ENCODE data around the gene LECT2.

Gene LECT2

DNA sequence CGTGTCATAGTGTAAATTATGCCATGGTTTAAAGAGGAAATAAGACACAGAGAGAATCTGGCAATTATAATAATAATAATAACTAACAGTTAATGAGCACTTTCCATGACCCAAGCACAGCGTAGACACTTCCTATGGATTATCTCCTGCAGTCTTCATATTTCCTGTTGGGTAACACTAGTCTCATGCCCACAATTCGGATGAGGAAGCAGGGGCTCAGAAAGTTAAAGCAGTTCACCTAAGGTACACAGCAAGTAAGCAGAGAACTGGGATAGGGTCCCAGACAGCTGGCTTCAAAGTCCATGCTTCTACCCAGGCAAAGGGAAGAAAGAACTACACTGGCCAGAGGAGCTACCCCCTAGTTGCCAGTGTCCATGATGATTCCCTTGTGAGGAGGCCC lies 46.1 kb upstream of the LECT2 start:
- Histone ChIP-seq H3K27me3 (replicated peaks; ENCODE audit: insufficient read depth, low read length) (no peaks in the 10 kb centered on the region), H3K4me3 (ENCODE audit: low read length) (no peak overlapping the region), H3K4me1 (ENCODE audit: low read length) (no peaks in the 10 kb centered on the region), H3K79me2 (ENCODE audit: low read length) (no peaks in the 10 kb centered on the region), H3K36me3 (replicated peaks; ENCODE audit: insufficient read depth, low read length) (no peaks in the 10 kb centered on the region), H3F3A (ENCODE audit: insufficient read depth, low read length) (no peaks in the 10 kb centered on the region), H3K9me2 (replicated peaks; ENCODE audit: insufficient read depth, low read length) (no peaks in the 10 kb centered on the region), H3K4me2 (ENCODE audit: low read depth, low read length) (no peak overlapping the region), H4K20me1 (ENCODE audit: insufficient read depth, low read length) (no peaks in the 10 kb centered on the region), H3K9ac (ENCODE audit: low read length) (no peak overlapping the region), H3K27ac (ENCODE audit: low read length) (no peak overlapping the region), H2AFZ (ENCODE audit: low read length) (no peak overlapping the region), H3K9me3 (replicated peaks; ENCODE audit: insufficient read depth, low read length) (no peaks in the 10 kb centered on the region)
- DNase-seq, result no peak
- TF ChIP-seq, protein P1, sequence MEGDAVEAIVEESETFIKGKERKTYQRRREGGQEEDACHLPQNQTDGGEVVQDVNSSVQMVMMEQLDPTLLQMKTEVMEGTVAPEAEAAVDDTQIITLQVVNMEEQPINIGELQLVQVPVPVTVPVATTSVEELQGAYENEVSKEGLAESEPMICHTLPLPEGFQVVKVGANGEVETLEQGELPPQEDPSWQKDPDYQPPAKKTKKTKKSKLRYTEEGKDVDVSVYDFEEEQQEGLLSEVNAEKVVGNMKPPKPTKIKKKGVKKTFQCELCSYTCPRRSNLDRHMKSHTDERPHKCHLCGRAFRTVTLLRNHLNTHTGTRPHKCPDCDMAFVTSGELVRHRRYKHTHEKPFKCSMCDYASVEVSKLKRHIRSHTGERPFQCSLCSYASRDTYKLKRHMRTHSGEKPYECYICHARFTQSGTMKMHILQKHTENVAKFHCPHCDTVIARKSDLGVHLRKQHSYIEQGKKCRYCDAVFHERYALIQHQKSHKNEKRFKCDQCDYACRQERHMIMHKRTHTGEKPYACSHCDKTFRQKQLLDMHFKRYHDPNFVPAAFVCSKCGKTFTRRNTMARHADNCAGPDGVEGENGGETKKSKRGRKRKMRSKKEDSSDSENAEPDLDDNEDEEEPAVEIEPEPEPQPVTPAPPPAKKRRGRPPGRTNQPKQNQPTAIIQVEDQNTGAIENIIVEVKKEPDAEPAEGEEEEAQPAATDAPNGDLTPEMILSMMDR (IDR thresholded peaks at IDR 0.05; ENCODE audit: low read length), result no peak
- TF ChIP-seq EZH2 (optimal IDR thresholded peaks at IDR 0.05; ENCODE audit: low read depth, low read length) (no peak), EZH2phosphoT487 (IDR thresholded peaks at IDR 0.05; ENCODE audit: low read length) (no peak)

DNA sequence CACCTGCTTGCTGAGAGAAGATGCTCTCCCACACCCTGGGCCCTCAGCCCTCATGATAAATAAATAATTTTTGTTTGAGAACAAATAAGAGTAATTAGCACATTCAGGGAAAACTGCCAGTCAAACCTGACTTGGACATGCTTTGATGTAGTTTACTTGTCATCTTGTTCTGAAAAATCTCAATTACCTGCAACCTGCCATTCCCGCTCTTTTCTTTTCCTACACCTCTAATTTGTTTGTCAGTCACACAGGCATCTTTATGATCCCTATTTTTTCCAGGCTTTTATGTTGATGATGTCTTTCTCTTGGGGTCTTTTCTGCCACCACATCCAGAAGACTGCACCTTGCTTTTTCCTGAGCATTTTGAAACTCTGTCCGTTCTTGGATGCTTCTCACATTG lies 45.4 kb upstream of the LECT2 start:
- no peaks in the 10 kb centered on the region for H3K27me3 ChIP-seq (replicated peaks; ENCODE audit: insufficient read depth, low read length)
- no peak overlapping the region for H2AFZ ChIP-seq (ENCODE audit: low read length)
- H3K9me3 ChIP-seq (replicated peaks; ENCODE audit: insufficient read depth, low read length), result no peaks in the 10 kb centered on the region
- no peak for DNase-seq
- H3K4me3 ChIP-seq (ENCODE audit: low read length), result no peak overlapping the region
- H4K20me1 ChIP-seq (ENCODE audit: insufficient read depth, low read length), result no peaks in the 10 kb centered on the region
- H3K9ac ChIP-seq (ENCODE audit: low read length), result no peak overlapping the region
- TF ChIP-seq EZH2phosphoT487 (IDR thresholded peaks at IDR 0.05; ENCODE audit: low read length) (no peak), EZH2 (optimal IDR thresholded peaks at IDR 0.05; ENCODE audit: low read depth, low read length) (no peak)
- TF ChIP-seq, protein P1 (IDR thresholded peaks at IDR 0.05; ENCODE audit: low read length), result no peak
- no peaks in the 10 kb centered on the region for H3K9me2 ChIP-seq (replicated peaks; ENCODE audit: insufficient read depth, low read length)
- no peak overlapping the region for H3K27ac ChIP-seq (ENCODE audit: low read length)
- no peak overlapping the region for H3K4me2 ChIP-seq (ENCODE audit: low read depth, low read length)
- H3F3A ChIP-seq (ENCODE audit: insufficient read depth, low read length), result no peaks in the 10 kb centered on the region
- H3K36me3 ChIP-seq (replicated peaks; ENCODE audit: insufficient read depth, low read length), result no peaks in the 10 kb centered on the region
- no peaks in the 10 kb centered on the region for H3K79me2 ChIP-seq (ENCODE audit: low read length)
- no peaks in the 10 kb centered on the region for H3K4me1 ChIP-seq (ENCODE audit: low read length)

DNA sequence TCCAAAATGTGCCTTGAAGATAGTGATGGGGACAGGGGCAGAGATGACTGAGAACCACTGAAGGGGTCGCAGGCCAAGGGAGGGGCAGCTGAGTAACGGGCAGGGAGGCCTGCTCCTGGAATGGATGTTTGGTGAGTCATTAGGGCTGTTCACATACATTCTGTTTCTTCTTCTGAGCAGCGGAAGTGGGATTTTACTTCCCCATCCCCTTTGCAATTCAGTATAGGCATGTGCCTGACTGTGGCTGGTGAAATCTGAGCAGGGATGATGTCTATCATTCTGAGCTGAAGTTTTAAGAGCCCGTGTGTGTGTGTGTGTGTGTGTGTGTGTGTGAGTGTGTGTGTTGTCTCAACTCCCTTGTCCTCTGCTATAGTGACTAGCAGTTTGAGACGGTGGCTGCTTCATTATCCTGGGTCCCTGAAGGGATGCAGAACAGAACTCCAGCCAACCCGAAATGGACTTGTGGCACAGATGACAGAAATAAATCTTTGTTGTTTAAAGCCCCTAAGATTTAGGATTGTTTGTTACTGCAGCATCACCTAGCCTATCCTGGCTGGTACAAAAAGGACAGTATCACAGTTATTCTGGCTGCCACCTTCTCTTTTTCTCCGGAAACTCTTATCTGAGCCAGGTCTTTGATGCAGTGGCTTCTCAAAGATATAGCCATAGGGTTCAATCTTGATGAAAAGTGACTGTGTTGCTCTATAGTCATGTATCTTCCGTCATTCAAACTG lies 44.8 kb upstream of the LECT2 start:
- H4K20me1 ChIP-seq (ENCODE audit: insufficient read depth, low read length), result no peaks in the 10 kb centered on the region
- no peak overlapping the region for H2AFZ ChIP-seq (ENCODE audit: low read length)
- no peaks in the 10 kb centered on the region for H3K9me3 ChIP-seq (replicated peaks; ENCODE audit: insufficient read depth, low read length)
- H3K4me1 ChIP-seq (ENCODE audit: low read length), result no peaks in the 10 kb centered on the region
- no peaks in the 10 kb centered on the region for H3F3A ChIP-seq (ENCODE audit: insufficient read depth, low read length)
- no peaks in the 10 kb centered on the region for H3K79me2 ChIP-seq (ENCODE audit: low read length)
- no peak overlapping the region for H3K4me3 ChIP-seq (ENCODE audit: low read length)
- H3K4me2 ChIP-seq (ENCODE audit: low read depth, low read length), result no peak overlapping the region
- no peak overlapping the region for H3K9ac ChIP-seq (ENCODE audit: low read length)
- TF ChIP-seq EZH2phosphoT487 (IDR thresholded peaks at IDR 0.05; ENCODE audit: low read length), result no peak
- TF ChIP-seq EZH2 (optimal IDR thresholded peaks at IDR 0.05; ENCODE audit: low read depth, low read length), result no peak
- TF ChIP-seq, protein P1 (IDR thresholded peaks at IDR 0.05; ENCODE audit: low read length), result no peak
- no peaks in the 10 kb centered on the region for H3K36me3 ChIP-seq (replicated peaks; ENCODE audit: insufficient read depth, low read length)
- no peaks in the 10 kb centered on the region for H3K27me3 ChIP-seq (replicated peaks; ENCODE audit: insufficient read depth, low read length)
- DNase-seq, result no peak
- no peaks in the 10 kb centered on the region for H3K9me2 ChIP-seq (replicated peaks; ENCODE audit: insufficient read depth, low read length)
- H3K27ac ChIP-seq (ENCODE audit: low read length), result no peak overlapping the region

Measured in MM.1S (cell line).